WTC11 (cell line): ENCODE measurements around the gene UQCR11. TPM values are rescaled to one million over a fixed set of nuclear protein-coding genes. Genes with fewer than 3 reads are reported as not detected.

ENCODE experiments used
- AR ChIP-seq: fragments of 250-450 bp; sonication (Bioruptor Pico); IDR thresholded peaks from 2 replicates; pipeline ENCODE4 v1.9.0; 2021; ENCODE audit warnings: mild to moderate bottlenecking
- CTCF ChIP-seq: fragments of 200-600 bp; IDR thresholded peaks from 2 replicates; pipeline ENCODE4 v1.8.0; 2022; ENCODE audit warnings: antibody characterized with exemption
- E2F1 ChIP-seq: sonication (generic); formaldehyde crosslinking; IDR thresholded peaks from 2 replicates; pipeline ENCODE4 v1.8.0; 2022; ENCODE audit warnings: mild to moderate bottlenecking, missing genetic modification reagents
- E2F4 ChIP-seq: sonication (generic); formaldehyde crosslinking; IDR thresholded peaks from 2 replicates; pipeline ENCODE4 v1.8.1; 2022; ENCODE audit warnings: low read depth, mild to moderate bottlenecking, moderate library complexity, missing genetic modification reagents, borderline replicate concordance
- E2F5 ChIP-seq: sonication (generic); formaldehyde crosslinking; IDR thresholded peaks from 2 replicates; pipeline ENCODE4 v1.8.1; 2022; ENCODE audit warnings: mild to moderate bottlenecking, moderate library complexity, missing genetic modification reagents
- ELF4 ChIP-seq: sonication (generic); formaldehyde crosslinking; IDR thresholded peaks from 2 replicates; pipeline ENCODE4 v1.8.1; 2022; ENCODE audit warnings: low read depth, mild to moderate bottlenecking, moderate library complexity, missing genetic modification reagents
- EMX1 ChIP-seq: fragments of 250-450 bp; sonication (Bioruptor Pico); IDR thresholded peaks from 2 replicates; pipeline ENCODE4 v1.8.0; 2021; ENCODE audit warnings: mild to moderate bottlenecking
- ERG ChIP-seq: fragments of 250-450 bp; sonication (Bioruptor Pico); IDR thresholded peaks from 2 replicates; pipeline ENCODE4 v1.8.0; 2021; ENCODE audit warnings: mild to moderate bottlenecking
- ESRRA ChIP-seq: sonication (generic); formaldehyde crosslinking; IDR thresholded peaks from 2 replicates; pipeline ENCODE4 v1.8.1; 2022; ENCODE audit warnings: mild to moderate bottlenecking, missing genetic modification reagents, borderline replicate concordance
- ETV6 ChIP-seq: sonication (generic); formaldehyde crosslinking; IDR thresholded peaks from 2 replicates; pipeline ENCODE4 v1.8.1; 2022; ENCODE audit warnings: mild to moderate bottlenecking, missing genetic modification reagents
- GRHL2 ChIP-seq: fragments of 250-450 bp; sonication (Bioruptor Pico); IDR thresholded peaks from 2 replicates; pipeline ENCODE4 v1.8.0; 2022; ENCODE audit warnings: mild to moderate bottlenecking, moderate library complexity; ENCODE audit not compliant: insufficient replicate concordance, severe bottlenecking
- HMGA2 ChIP-seq: fragments of 250-450 bp; sonication (Bioruptor Pico); IDR thresholded peaks from 2 replicates; pipeline ENCODE4 v1.4.0; 2021; ENCODE audit warnings: mild to moderate bottlenecking, moderate library complexity
- IRF2 ChIP-seq: sonication (generic); formaldehyde crosslinking; IDR thresholded peaks from 2 replicates; pipeline ENCODE4 v1.8.0; 2022; ENCODE audit warnings: low read depth, missing genetic modification reagents, borderline replicate concordance
- NFE2L1 ChIP-seq: sonication (generic); formaldehyde crosslinking; IDR thresholded peaks from 2 replicates; pipeline ENCODE4 v1.8.1; 2023; ENCODE audit warnings: missing genetic modification reagents
- NR1H2 ChIP-seq: sonication (generic); formaldehyde crosslinking; IDR thresholded peaks from 2 replicates; pipeline ENCODE4 v1.9.0; 2021; ENCODE audit warnings: mild to moderate bottlenecking, moderate library complexity, missing genetic modification reagents
- SMAD4 ChIP-seq: sonication (generic); formaldehyde crosslinking; IDR thresholded peaks from 2 replicates; pipeline ENCODE4 v1.8.0; 2022; ENCODE audit warnings: mild to moderate bottlenecking, missing genetic modification reagents
- TEAD4 ChIP-seq: sonication (generic); formaldehyde crosslinking; IDR thresholded peaks from 2 replicates; pipeline ENCODE4 v1.8.0; 2022; ENCODE audit warnings: mild to moderate bottlenecking, missing genetic modification reagents
- ZMAT4 ChIP-seq: fragments of 250-450 bp; sonication (Bioruptor Pico); IDR thresholded peaks from 2 replicates; pipeline ENCODE4 v1.9.0; 2021; ENCODE audit warnings: mild to moderate bottlenecking
- ZNF138 ChIP-seq: sonication (generic); formaldehyde crosslinking; conservative IDR thresholded peaks from 2 replicates; pipeline ENCODE4 v1.8.1; 2022; ENCODE audit warnings: mild to moderate bottlenecking, moderate library complexity, missing genetic modification reagents
- ZNF263 ChIP-seq: sonication (generic); formaldehyde crosslinking; IDR thresholded peaks from 2 replicates; pipeline ENCODE4 v1.8.1; 2022; ENCODE audit warnings: low read depth, mild to moderate bottlenecking, moderate library complexity, missing genetic modification reagents
- total RNA-seq: library from RNA; stranded (reverse); gene quantifications from 3 replicates; pipeline ENCODE4 v1.2.3, GENCODE V29; 2021
- TF ChIP-seq, protein P1 (sequence below): sonication (generic); formaldehyde crosslinking; IDR thresholded peaks from 2 replicates; pipeline ENCODE4 v1.8.0; 2022; ENCODE audit warnings: mild to moderate bottlenecking, missing genetic modification reagents
- TF ChIP-seq, protein P2 (sequence below): sonication (generic); formaldehyde crosslinking; IDR thresholded peaks from 2 replicates; pipeline ENCODE4 v1.8.1; 2023; ENCODE audit warnings: mild to moderate bottlenecking, missing genetic modification reagents
- TF ChIP-seq, protein P3 (sequence below): fragments of 250-450 bp; sonication (Bioruptor Pico); IDR thresholded peaks from 2 replicates; pipeline ENCODE4 v2.1.2; 2022; ENCODE audit warnings: mild to moderate bottlenecking, moderate library complexity
- TF ChIP-seq, protein P4 (sequence below): sonication (generic); formaldehyde crosslinking; IDR thresholded peaks from 2 replicates; pipeline ENCODE4 v1.8.0; 2022; ENCODE audit warnings: mild to moderate bottlenecking, missing genetic modification reagents

The UQCR11 gene
- total RNA-seq, 1 experiment from 2014 or later = 198 TPM

DNA sequence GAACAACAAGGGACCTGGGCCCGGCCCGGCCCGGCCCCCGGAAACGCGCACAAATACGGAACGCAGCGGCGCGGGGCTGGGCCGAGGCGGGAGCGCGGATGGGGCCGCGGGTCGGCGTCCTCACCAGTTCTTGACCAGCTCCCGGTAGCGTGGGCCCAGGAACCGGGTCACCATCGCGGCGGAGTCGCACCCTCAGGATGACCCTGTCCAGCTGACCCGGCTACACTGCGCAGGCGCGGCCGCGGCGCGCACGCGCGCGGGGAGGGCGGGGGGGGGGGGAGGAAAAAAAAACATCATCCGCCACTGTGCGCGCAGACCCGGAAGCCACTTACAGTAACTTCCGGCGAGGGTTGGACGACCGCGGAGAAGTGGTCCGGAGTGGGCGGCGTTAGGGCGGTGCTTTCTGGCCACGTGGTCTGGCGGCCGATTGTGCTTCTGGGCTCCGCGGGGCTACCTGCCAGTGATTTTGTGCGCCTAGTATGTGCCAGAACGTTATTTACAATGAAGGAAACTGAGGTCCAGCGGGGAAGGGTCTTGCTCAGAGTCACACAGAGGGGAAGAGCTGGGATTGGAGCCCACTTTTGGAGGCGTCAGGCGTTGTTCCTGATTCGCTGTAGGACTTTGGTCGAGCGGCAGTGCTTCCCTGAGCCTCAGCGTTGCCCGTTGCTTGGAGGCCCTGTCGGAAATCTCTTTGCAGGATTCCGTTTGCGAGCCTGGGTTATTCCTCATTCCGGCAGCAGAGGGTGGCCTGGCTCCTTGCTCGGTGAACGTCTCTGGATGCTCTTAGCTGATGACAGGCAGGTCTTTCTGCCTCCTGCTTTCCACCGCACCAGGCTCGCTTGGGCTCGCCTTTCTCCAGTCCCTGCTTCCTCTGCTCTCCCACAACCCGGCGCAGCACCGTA, at the start of gene UQCR11 (continued):
- no peak for TF ChIP-seq E2F5 (CRISPR knock-in tag)
- TF ChIP-seq ZNF138 (CRISPR knock-in tag) = no peak
- TF ChIP-seq, protein P1, sequence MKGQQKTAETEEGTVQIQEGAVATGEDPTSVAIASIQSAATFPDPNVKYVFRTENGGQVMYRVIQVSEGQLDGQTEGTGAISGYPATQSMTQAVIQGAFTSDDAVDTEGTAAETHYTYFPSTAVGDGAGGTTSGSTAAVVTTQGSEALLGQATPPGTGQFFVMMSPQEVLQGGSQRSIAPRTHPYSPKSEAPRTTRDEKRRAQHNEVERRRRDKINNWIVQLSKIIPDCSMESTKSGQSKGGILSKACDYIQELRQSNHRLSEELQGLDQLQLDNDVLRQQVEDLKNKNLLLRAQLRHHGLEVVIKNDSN (CRISPR knock-in tag) = peak; percentile 92
- no peak for TF ChIP-seq EMX1 (CRISPR knock-in tag)
- TF ChIP-seq GRHL2 (CRISPR knock-in tag) = no peak
- no peak for TF ChIP-seq NFE2L1 (CRISPR knock-in tag)
- TF ChIP-seq, protein P2, sequence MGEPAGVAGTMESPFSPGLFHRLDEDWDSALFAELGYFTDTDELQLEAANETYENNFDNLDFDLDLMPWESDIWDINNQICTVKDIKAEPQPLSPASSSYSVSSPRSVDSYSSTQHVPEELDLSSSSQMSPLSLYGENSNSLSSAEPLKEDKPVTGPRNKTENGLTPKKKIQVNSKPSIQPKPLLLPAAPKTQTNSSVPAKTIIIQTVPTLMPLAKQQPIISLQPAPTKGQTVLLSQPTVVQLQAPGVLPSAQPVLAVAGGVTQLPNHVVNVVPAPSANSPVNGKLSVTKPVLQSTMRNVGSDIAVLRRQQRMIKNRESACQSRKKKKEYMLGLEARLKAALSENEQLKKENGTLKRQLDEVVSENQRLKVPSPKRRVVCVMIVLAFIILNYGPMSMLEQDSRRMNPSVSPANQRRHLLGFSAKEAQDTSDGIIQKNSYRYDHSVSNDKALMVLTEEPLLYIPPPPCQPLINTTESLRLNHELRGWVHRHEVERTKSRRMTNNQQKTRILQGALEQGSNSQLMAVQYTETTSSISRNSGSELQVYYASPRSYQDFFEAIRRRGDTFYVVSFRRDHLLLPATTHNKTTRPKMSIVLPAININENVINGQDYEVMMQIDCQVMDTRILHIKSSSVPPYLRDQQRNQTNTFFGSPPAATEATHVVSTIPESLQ = no peak
- TF ChIP-seq ERG (CRISPR knock-in tag) = no peak
- TF ChIP-seq NR1H2 (CRISPR knock-in tag) = no peak
- TF ChIP-seq ZMAT4 (CRISPR knock-in tag) = no peak
- no peak for TF ChIP-seq SMAD4 (CRISPR knock-in tag)
- no peak for TF ChIP-seq IRF2 (CRISPR knock-in tag)
- TF ChIP-seq, protein P3, sequence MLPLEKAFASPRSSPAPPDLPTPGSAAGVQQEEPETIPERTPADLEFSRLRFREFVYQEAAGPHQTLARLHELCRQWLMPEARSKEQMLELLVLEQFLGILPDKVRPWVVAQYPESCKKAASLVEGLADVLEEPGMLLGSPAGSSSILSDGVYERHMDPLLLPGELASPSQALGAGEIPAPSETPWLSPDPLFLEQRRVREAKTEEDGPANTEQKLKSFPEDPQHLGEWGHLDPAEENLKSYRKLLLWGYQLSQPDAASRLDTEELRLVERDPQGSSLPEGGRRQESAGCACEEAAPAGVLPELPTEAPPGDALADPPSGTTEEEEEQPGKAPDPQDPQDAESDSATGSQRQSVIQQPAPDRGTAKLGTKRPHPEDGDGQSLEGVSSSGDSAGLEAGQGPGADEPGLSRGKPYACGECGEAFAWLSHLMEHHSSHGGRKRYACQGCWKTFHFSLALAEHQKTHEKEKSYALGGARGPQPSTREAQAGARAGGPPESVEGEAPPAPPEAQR = no peak
- no peak for TF ChIP-seq CTCF
- TF ChIP-seq TEAD4 (CRISPR knock-in tag) = no peak
- TF ChIP-seq ZNF263 (CRISPR knock-in tag) = no peak
- no peak for TF ChIP-seq E2F1 (CRISPR knock-in tag)
- peak; percentile 51; the same call in 1 of the 2 replicates for TF ChIP-seq ETV6 (CRISPR knock-in tag)
- TF ChIP-seq HMGA2 (CRISPR knock-in tag) = no peak
- TF ChIP-seq AR = no peak
- no peak for TF ChIP-seq ESRRA (CRISPR knock-in tag)
- no peak for TF ChIP-seq ELF4
- TF ChIP-seq, protein P4, sequence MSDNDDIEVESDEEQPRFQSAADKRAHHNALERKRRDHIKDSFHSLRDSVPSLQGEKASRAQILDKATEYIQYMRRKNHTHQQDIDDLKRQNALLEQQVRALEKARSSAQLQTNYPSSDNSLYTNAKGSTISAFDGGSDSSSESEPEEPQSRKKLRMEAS (CRISPR knock-in tag) = peak; percentile 55; the same call in 1 of the 2 replicates
- TF ChIP-seq E2F4 (CRISPR knock-in tag) = no peak
